HL-60 (cell line): Measurements from ENCODE around the gene SERPINE2.

ENCODE experiments used
- TF ChIP-seq, protein P1 (sequence below): IDR thresholded peaks from one replicate; pipeline ENCODE4 v1.5.1; 2011; ENCODE audit warnings: low read length, control low read depth, inconsistent platforms; ENCODE audit not compliant: insufficient read depth
- TF ChIP-seq, protein P2 (sequence below): IDR thresholded peaks from 2 replicates; pipeline ENCODE4 v1.6.1; 2012; ENCODE audit warnings: low read depth; ENCODE audit not compliant: insufficient replicate concordance

DNA sequence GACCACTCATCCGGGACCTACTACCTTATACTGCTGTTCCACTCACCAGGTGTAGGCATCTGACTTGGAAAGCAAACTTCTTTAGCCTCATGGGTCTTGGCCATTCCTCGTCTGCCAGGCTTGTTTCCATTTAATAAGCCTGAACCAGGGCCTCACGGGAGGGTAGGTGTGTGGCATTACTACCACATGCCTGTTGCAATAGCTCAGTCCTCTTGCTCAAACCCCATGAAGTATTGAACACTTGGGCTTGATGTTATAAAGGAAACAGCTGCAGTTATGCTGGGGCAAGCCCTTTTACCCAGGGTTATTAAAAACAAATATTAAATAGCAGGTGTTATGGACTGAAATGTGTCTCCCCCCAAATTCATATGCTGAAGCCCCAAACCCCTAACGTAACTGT lies 60.6 kb downstream of the SERPINE2 start:
- TF ChIP-seq, protein P1, sequence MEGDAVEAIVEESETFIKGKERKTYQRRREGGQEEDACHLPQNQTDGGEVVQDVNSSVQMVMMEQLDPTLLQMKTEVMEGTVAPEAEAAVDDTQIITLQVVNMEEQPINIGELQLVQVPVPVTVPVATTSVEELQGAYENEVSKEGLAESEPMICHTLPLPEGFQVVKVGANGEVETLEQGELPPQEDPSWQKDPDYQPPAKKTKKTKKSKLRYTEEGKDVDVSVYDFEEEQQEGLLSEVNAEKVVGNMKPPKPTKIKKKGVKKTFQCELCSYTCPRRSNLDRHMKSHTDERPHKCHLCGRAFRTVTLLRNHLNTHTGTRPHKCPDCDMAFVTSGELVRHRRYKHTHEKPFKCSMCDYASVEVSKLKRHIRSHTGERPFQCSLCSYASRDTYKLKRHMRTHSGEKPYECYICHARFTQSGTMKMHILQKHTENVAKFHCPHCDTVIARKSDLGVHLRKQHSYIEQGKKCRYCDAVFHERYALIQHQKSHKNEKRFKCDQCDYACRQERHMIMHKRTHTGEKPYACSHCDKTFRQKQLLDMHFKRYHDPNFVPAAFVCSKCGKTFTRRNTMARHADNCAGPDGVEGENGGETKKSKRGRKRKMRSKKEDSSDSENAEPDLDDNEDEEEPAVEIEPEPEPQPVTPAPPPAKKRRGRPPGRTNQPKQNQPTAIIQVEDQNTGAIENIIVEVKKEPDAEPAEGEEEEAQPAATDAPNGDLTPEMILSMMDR, result no peak
- TF ChIP-seq, protein P2, sequence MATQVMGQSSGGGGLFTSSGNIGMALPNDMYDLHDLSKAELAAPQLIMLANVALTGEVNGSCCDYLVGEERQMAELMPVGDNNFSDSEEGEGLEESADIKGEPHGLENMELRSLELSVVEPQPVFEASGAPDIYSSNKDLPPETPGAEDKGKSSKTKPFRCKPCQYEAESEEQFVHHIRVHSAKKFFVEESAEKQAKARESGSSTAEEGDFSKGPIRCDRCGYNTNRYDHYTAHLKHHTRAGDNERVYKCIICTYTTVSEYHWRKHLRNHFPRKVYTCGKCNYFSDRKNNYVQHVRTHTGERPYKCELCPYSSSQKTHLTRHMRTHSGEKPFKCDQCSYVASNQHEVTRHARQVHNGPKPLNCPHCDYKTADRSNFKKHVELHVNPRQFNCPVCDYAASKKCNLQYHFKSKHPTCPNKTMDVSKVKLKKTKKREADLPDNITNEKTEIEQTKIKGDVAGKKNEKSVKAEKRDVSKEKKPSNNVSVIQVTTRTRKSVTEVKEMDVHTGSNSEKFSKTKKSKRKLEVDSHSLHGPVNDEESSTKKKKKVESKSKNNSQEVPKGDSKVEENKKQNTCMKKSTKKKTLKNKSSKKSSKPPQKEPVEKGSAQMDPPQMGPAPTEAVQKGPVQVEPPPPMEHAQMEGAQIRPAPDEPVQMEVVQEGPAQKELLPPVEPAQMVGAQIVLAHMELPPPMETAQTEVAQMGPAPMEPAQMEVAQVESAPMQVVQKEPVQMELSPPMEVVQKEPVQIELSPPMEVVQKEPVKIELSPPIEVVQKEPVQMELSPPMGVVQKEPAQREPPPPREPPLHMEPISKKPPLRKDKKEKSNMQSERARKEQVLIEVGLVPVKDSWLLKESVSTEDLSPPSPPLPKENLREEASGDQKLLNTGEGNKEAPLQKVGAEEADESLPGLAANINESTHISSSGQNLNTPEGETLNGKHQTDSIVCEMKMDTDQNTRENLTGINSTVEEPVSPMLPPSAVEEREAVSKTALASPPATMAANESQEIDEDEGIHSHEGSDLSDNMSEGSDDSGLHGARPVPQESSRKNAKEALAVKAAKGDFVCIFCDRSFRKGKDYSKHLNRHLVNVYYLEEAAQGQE, result no peak
